ENCODE data around the gene PPP1R27. TPM values are rescaled to one million over a fixed set of nuclear protein-coding genes. Genes with fewer than 3 reads are reported as not detected.

The PPP1R27 gene
- polyA plus RNA-seq, 2 of the 4 experiments (the other 2 are of a cell fraction) = 0.09 TPM; not detected in 1

DNA sequence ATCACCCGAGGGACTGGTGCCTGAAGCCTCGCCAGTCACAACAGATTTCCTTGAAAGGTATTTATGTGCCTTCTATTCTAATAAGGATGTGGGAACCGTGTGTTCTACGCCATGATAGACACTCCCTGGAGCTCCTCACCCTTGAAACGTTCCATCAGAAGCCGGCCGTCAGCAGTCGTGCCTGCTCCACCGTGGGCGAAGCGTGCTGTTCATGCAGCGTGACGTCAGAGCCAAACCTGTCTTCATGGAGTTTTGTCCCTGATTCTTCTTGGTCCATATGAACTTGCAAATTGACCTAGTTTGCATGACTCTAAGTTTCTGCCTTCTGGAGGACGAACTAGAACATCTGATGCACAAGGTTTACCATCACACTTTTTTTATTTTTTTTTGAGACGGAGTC lies 4.5 kb upstream of the PPP1R27 start (continued):
- no peak for TF ChIP-seq USF2 (IDR thresholded peaks at IDR 0.05)

DNA sequence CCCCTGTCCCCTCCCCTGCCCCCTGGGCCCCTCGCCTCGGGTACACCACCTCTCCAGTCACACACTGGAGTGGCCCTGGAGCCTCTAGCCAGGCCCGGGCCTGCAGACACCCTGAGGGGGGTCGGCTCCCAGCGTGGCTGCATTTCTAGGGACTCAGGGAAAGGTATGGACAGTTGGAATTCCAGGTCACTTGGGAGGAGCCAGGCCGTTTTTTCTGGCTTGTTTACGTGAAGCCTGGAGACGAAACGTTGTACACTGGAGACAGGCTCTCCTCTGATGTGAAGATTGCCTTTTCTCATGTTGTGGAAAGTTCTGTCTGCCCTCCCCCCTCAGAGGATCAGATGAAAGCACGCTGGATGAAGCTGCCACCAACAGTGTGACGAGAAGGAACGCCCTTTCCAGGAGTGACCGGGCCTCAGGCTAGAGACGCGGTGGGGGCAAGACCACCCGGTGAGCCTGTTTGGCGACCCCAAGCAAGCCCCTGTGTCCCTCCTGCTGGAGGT lies 4.0 kb upstream of the PPP1R27 start:
- DNase-seq (ENCODE audit: low read depth in 1 of 2, low spot score in 1 of 2) = no peak
- H3K4me2 ChIP-seq = no peak overlapping the region
- 65% methylated on average over 17 of the region's 17 CpGs for WGBS (ENCODE audit: missing lambda C conversion rate)
- H3K4me3 ChIP-seq = no peak overlapping the region
- no peak for TF ChIP-seq RFX5 (IDR thresholded peaks at IDR 0.05)
- no peak for TF ChIP-seq BCL3 (IDR thresholded peaks at IDR 0.05)
- TF ChIP-seq RAD21 (conservative IDR thresholded peaks at IDR 0.05 in 1 of 2, IDR thresholded peaks at IDR 0.05 in 1 of 2) = no peak
- no peak for TF ChIP-seq TFCP2L1 (CRISPR knock-in tag; IDR thresholded peaks at IDR 0.05)
- TF ChIP-seq NPAS2 (CRISPR knock-in tag; IDR thresholded peaks at IDR 0.05; ENCODE audit: borderline replicate concordance) = no peak
- no peak for TF ChIP-seq REST (IDR thresholded peaks at IDR 0.05)
- no peak for TF ChIP-seq NR3C1 (IDR thresholded peaks at IDR 0.05)
- TF ChIP-seq EHF (CRISPR knock-in tag; IDR thresholded peaks at IDR 0.05) = no peak
- TF ChIP-seq RCOR1 (IDR thresholded peaks at IDR 0.05; ENCODE audit: low read depth, low read length) = no peak
- TF ChIP-seq HOXB5 (CRISPR knock-in tag; IDR thresholded peaks at IDR 0.05) = no peak
- H3K27ac ChIP-seq = no peak overlapping the region
- H3K9me3 ChIP-seq = no peaks in the 10 kb centered on the region
- FAIRE-seq = no peak
- CTCF ChIA-PET = interaction anchor here (0.9 to 6.0 kb wide), 2 partner anchors 32 to 104 kb away, joined by 3 to 32 read pairs; no protein-coding TSS in a partner anchor
- POLR2A ChIA-PET = interaction anchor here (0.6 kb wide), 1 partner anchor 114 kb away, joined by 7 read pairs; no protein-coding TSS in a partner anchor
- ATAC-seq = no peak
- H3K4me1 ChIP-seq = peaks cover 10% of the 10 kb centered on the region; the same call in 2 of the 3 replicates

DNA sequence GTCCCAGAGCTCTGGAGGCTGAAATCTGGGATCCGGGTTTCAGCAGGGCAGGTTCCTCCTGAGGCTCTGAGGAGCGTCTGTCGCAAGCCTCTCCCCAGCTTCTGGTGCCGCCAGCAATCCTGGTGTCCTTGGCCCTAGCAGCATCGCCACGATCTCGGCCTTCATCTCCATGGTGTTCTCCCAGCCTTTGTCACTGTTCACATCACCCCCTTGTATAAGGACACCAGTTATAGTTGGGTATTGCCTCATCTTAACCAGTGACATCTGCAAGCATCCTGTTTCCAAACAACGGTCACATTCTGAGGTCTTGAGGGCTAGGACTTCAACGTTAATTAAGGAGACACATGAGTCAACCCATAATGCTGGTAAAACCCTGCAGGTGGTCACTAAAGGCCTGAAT lies 2.8 kb upstream of the PPP1R27 start:
- 72% methylated on average over 9 of the region's 9 CpGs for WGBS (ENCODE audit: missing lambda C conversion rate)
- Histone ChIP-seq H3K4me2 (no peak overlapping the region), H3K27ac (no peak overlapping the region), H3K9me3 (no peaks in the 10 kb centered on the region), H3K4me3 (no peak overlapping the region), H3K4me1 (peaks cover 10% of the 10 kb centered on the region; the same call in 2 of the 3 replicates)
- ChIA-PET CTCF (interaction anchor here (0.6 to 1.4 kb wide), 4 partner anchors 10 to 32 kb away, joined by 3 to 6 read pairs (median 4); no protein-coding TSS in a partner anchor), POLR2A (no interaction called here)
- no peak for FAIRE-seq
- no peak for ATAC-seq
- DNase-seq (ENCODE audit: low read depth in 1 of 2, low spot score in 1 of 2) = no peak
- TF ChIP-seq MAFK (IDR thresholded peaks at IDR 0.05; ENCODE audit: partially characterized antibody) (no peak), EHMT2 (IDR thresholded peaks at IDR 0.05; ENCODE audit: low read depth) (no peak), ESRRA (IDR thresholded peaks at IDR 0.05; ENCODE audit: borderline replicate concordance, low read length) (no peak), CHD2 (IDR thresholded peaks at IDR 0.05; ENCODE audit: low read length, partially characterized antibody) (no peak), ZSCAN20 (CRISPR knock-in tag; IDR thresholded peaks at IDR 0.05) (no peak)
- TF ChIP-seq, protein P1, sequence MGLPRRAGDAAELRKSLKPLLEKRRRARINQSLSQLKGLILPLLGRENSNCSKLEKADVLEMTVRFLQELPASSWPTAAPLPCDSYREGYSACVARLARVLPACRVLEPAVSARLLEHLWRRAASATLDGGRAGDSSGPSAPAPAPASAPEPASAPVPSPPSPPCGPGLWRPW (IDR thresholded peaks at IDR 0.05) = no peak

Data from A549 (cell line).